Measurements from ENCODE around the gene OTUD5. TPM values are rescaled to one million over a fixed set of nuclear protein-coding genes. Genes with fewer than 3 reads are reported as not detected.
"Not testable (repeated sequence)": the region's sequence is repeated elsewhere in the genome, so short reads cannot be mapped to it uniquely, and the experiment has no call there.

The OTUD5 gene, protein sequence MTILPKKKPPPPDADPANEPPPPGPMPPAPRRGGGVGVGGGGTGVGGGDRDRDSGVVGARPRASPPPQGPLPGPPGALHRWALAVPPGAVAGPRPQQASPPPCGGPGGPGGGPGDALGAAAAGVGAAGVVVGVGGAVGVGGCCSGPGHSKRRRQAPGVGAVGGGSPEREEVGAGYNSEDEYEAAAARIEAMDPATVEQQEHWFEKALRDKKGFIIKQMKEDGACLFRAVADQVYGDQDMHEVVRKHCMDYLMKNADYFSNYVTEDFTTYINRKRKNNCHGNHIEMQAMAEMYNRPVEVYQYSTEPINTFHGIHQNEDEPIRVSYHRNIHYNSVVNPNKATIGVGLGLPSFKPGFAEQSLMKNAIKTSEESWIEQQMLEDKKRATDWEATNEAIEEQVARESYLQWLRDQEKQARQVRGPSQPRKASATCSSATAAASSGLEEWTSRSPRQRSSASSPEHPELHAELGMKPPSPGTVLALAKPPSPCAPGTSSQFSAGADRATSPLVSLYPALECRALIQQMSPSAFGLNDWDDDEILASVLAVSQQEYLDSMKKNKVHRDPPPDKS
- 27.8 and 40.2 TPM in 2 replicates for total RNA-seq (2014; rRNA removed)
- polyA plus RNA-seq (2012): 43.1 TPM

DNA sequence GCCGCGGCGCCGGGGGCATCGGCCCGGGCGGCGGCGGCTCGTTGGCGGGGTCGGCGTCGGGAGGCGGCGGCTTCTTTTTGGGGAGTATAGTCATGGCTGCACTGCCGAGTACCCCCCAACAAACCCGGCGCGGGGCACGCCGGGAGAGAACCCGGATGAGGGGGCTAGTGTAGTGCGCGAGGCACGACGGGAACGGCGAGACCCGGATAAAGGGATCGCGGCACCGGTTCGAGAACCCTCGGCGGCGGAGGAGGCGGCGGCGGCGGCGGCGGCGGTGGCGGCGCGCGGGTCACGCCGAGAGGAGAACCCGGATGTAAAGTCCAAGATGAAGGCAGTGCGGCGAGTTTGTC, at the start of gene OTUD5:
TSS of gene OTUD5 (minus strand) at position 131 of the 350 bp plus-strand sequence. CDS start at position 94, 37 bp downstream.
- peak; percentile 59 for DNase-seq (ENCODE audit: low read depth)

- no peak for DNase-seq (ENCODE audit: low read depth)
These were observed 46.3 kb upstream of the OTUD5 start for GRCh38 chrX:49003696-49004095.

DNA sequence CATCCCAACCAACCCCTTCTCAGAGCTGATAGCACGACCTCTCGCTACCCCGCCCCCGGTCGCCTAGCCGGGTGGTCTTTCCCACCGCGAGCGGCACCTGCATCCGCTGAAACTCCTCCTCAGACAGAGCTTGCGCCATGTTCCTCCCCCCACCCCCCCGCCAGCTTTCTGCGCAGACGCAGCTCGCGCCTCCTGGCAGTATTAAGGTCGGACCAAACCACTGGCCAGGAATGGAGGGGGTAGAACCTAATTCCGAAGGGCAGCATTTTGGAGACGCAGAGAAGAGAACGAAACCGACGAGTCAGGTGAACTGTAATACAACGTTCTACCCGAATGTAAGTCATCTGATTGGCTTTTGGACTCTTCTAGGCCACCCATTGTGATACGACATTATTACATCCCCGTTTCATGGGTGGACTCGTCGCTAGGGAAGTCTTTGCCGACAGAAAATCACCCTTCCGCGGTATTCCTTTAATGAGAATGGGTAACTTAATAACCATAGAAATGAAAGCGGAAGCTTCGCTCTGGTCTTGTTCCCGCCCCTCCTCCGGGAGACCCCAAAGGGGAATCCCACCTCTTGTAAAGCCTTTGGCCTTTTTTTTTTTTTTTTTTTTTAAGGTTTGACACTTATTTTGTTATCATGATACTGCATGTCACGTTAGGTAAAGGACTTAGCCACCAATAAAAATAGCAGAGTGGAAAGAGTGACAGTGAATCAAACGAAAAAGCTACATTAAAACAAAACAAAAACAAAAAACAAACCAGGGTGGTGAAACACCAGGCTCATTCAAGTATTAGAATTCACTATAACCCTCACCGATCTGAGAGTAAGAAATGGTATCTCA, 44.9 kb upstream of the OTUD5 start, which contains the start of gene GRIPAP1:
TSS of gene GRIPAP1 (minus strand) at position 174 of the 845 bp plus-strand sequence. CDS start at position 139, 35 bp downstream.
- DNase-seq (ENCODE audit: low read depth): peak; percentile 89

- peak; percentile 60 for DNase-seq (ENCODE audit: low read depth)
These were observed 44.2 kb upstream of the OTUD5 start for GRCh38 chrX:49001521-49002090.

- DNase-seq (ENCODE audit: low read depth): no peak
These were observed 43.2 kb upstream of the OTUD5 start for GRCh38 chrX:49000636-49001035.

GRCh38 chrX:48999030-48999429, 41.6 kb upstream of the OTUD5 start:
- no peak for DNase-seq (ENCODE audit: low read depth)

DNA sequence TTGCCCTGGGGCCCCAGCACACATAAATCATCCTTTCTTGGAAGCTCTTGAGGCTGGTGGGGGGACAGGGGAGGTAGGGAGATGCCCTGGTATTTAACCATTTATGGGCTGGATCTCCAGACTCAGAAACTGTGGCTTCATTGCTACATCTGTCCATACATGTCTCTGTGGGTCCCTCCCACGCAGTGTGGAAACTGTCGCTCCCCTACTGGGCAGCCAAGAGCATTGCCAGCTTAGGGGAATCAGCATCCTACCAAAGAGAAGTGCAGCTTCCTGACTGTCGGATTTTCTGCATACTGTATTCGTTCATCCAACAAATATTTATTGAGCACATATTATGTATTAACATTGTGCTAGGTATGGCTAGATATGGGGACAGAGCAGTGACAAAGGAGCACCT, 41.0 kb upstream of the OTUD5 start:
- no peak for DNase-seq (ENCODE audit: low read depth)

- DNase-seq (ENCODE audit: low read depth): no peak
These were observed 40.5 kb upstream of the OTUD5 start for GRCh38 chrX:48997865-48998264.

GRCh38 chrX:48997455-48997854, 40.0 kb upstream of the OTUD5 start:
- no peak for DNase-seq (ENCODE audit: low read depth)

DNA sequence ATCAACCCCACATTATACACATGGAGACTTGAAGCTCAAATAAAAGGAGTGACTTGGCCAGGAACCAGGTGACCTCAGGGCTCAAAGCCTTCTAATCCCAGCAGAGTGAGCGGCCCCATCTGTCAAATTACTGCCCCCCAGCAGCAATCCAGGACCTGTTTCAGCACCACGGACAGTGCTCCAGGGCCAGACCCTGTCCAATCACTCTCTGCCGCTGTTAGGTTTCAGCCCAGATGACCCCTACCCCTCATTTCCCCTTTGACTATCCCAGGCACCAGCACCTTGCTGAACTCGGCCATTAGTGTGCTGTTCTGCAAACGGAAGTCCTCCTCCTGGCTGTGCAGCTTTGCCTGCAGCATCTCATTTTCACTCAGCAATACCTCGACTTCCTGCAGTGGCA, 39.6 kb upstream of the OTUD5 start:
- no peak for DNase-seq (ENCODE audit: low read depth)

DNA sequence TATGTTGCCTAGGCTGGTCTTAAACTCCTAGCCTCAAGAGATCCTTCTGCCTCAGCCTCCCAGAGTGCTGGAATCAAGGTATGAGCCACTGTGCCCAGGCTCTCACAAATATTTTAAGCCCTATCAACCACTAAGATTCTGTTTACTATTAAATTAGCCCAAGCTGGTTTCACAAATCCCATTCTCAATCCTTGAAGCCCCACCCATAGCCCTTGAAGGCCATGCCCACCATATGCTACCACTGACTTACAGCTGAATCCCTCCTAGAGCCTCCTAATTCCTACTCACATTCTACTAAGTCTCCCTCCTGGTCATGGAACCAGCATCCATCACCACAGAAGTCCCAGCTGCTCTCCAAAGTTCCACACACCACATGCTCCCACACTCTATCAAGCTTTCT, 34.9 kb upstream of the OTUD5 start:
- no peak for DNase-seq (ENCODE audit: low read depth)

GRCh38 chrX:48989483-48989882, 32.1 kb upstream of the OTUD5 start:
- no peak for DNase-seq (ENCODE audit: low read depth)

GRCh38 chrX:48983896-48984295, 26.5 kb upstream of the OTUD5 start:
- DNase-seq (ENCODE audit: low read depth): no peak

DNA sequence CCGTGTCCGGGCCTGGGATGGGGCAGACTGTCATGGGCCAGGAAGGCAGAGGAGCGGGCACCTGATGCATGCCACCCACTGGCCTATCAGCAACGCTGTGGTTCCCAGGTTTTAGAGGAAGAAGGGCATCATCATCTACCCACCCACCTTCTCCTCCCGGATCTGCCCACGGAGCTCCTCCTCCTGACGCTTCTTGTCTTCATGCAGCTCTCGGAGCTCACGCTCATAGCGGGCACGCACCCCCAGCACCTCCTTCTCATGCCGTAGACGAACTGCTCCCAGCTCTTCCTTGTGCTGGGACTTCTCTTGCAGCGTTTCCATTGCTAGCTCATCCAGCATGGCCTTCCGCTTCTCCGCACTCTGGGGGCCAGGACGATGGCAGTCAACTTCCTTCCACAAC, 25.7 kb upstream of the OTUD5 start:
- DNase-seq (ENCODE audit: low read depth): no peak

GRCh38 chrX:48981178-48981577, 23.8 kb upstream of the OTUD5 start:
- no peak for DNase-seq (ENCODE audit: low read depth)

GRCh38 chrX:48980341-48980740, 22.9 kb upstream of the OTUD5 start:
- not testable (repeated sequence) for DNase-seq (ENCODE audit: low read depth)

DNA sequence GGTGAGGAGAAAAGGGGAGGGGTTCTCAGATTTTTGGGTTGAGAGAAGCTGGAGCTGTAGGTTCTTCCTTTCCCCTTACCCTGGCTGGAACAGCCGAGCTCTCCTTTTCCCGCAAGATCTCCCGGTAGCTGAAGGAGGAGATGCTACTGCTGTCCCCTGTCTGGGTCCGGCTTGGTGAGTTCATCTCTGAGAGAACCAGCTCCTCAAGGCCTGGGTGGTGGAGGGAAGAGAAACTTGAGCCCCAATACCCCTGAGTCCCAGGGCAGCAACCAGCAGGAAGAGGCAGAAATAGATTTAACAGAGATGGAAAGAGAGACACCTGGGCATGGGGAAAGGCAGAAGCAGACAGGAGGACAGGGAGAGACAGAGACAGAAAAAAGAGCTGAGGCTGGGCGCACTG, 20.8 kb upstream of the OTUD5 start:
- DNase-seq (ENCODE audit: low read depth): no peak

DNA sequence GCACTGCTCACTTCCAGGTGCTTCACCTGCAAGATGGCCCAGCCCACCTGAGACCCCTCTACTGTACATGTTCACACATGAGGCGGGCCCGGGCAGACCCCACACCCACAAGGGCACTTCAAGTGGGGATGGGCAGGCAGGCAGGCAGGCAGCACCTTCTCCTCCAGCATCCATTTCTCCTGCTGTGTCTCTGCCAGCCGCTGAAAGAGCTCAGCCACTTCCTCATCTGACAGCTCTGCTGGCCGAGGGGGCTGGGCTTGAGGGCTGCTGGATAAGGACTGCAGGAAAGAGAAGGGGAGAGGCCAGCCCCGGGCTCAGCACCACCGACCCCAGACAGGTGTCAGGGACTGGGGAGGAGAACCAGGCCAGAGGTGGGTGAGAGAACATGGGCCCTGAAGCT, 18.7 kb upstream of the OTUD5 start:
- DNase-seq (ENCODE audit: low read depth): no peak

GRCh38 chrX:48975541-48975940, 18.1 kb upstream of the OTUD5 start:
- DNase-seq (ENCODE audit: low read depth): no peak

DNA sequence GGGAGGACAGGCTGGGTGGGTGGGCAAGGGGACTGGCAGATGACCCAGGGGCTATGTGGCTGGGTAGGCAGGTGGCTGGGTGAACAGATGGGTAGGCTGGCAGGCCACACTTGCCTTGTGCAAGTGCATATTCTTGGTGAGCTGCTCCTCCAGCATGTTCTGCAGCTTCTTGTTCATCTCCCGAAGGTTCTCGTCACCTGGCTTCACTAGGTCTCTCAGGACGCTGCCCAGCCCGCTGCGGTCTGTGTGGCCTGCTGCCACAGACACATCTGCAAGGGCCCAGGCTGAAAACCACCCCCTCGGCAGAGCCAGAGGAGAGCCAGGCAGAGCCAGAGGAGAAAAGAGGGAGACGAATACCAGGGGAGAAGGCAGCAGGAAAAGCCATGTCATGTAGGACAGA, 17.6 kb upstream of the OTUD5 start:
- DNase-seq (ENCODE audit: low read depth): no peak

DNA sequence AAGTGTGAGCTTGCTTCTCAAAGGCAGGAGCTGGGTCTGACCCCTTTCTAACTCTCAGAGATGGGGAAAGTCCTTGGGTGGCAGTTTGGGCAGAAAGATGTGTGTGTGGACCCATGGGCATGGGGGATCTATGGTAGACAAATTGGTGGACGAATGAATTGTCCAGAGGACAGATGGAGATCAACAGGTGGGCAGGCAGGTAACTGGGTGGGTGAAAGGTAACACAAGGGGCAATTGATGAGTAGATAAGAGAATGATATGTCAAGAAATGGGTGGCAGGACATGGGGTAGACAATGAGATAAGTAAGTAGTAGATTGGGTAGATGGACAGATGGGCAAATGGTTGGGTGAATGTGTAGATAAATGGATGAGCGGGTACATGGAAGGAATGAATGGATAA, 17.2 kb upstream of the OTUD5 start:
- DNase-seq (ENCODE audit: low read depth): no peak

GRCh38 chrX:48974033-48974432, 16.6 kb upstream of the OTUD5 start:
- DNase-seq (ENCODE audit: low read depth): no peak

Measured in LHCN-M2 (cell line).